ENCODE data around the gene DENND1B.
A peak's percentile ranks its signal among the peaks of the same experiment; 100 is the strongest.
"Not testable (repeated sequence)": the region's sequence is repeated elsewhere in the genome, so short reads cannot be mapped to it uniquely, and the experiment has no call there.

Gene DENND1B

GRCh38 chr1:197783510-197783948 is 8.2 kb upstream of the DENND1B start:
- no peak for DNase-seq

DNA sequence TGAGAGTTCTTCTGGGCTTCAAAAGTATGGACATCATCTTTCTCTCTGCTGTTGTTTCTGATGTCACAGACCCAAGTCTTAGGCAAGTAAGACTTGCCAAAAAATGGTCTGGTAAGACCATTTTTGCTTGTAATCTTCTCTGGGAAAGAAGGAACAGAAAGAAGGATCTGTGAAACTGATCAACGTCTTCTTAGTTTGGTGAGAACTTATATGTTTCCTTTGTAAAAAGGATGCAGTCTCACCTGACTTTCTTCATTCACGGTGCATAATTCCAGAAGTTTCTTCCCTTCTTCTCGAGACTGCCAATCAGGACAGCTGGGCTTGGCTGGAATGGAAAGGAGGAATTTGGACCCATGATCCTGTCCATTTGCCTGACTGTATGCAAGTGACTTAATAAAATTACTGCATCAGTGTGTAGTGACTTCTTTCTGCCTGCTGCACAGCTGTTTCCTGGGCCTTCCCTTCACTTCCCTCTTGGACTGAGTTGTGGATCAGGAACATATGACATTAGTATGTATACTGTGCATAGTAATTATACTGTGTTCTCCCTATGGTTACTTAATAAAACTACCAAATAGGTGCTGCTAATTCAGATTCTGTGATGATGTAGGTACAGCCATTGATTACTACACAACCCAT is 7.6 kb upstream of the DENND1B start:
- no peak for DNase-seq

DNA sequence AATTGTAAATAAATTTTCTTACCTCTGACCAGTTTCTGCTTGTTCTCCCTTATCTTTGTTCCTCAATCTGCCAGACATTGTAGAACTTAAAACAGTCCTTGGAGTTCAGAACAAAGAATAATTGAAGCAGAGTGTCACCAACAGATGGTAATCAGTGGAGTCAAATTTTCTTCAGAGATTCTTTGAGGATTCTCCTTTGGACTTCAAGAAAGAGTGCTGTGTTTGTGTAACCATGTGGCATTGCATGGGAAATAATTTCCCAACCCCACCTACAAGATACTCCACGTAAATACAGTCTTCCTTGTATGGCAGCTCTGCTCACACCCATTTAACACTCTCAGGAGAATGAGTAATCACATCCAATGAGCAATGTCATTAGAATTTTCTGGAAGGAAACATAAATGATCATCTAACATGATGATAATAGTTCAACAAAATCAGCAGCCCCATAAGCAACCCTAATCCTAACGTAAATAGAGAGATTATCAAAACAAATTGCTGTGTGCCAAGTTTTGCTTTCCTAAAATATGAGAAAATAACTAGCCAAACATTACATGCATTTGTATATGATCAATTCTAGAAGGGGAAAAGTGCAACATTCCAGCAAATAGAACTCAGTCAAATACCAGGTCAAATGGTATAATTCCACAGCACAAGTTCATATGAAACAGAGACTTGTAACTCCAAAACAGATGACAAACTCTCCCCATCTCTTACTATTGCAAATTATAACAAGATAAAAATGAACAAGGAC is 6.9 kb upstream of the DENND1B start:
- no peak for DNase-seq

DNA sequence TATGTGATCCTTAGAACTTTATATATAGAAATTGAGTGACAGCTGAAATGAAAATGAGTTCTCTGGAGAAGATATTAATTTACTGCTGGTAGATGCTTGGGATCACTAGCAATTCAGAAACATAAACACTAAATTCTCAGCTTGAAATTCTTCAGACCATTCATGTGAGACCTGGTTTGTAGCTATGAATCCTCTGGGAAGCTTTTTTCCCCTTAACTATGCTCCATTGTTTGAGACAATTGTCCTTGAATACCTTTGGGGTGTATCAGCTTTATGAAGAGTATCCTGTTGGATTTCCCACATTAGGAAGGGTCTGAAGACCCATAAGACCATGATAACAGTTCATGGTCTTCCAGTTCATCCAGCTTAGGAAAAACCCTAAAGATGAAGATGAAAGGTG is 4.6 kb upstream of the DENND1B start:
- no peak for DNase-seq

GRCh38 chr1:197778366-197778945 is 3.2 kb upstream of the DENND1B start:
- DNase-seq: no peak

DNA sequence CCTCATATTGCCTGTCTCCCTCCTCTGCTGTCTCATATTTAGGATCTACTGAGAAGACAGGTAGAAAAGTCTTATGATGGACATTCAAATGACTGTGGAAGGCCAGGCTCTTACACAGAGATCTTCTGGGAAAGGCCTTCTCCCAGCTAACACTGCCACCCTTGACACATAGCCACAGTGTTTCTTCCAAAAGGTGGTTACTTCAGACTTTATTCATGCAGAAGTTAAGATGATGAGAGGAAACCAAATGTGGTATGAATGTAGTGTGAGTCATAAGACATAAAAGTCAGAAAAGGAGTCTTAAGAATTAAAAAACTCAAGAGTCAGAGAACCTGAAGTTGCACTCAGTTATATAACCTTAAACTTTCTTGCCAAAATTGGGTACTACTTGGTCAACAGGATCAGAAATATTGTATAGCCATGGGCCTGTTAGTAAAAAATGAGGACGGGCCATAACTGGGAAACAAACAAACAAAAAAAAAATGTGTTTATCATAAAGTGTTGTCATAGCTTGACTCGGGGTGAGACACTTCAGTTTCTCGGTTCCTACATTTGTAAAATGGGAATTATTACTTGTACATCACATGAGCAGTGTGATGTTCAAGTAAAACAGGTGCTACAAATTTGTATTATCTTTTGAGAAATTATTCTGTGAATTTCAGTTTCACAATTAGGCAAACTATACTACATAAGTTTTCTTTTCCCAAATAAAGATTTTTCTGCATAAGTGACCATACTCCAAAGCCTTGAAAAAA is 1.2 kb upstream of the DENND1B start:
- DNase-seq: peak; percentile 39

DNA sequence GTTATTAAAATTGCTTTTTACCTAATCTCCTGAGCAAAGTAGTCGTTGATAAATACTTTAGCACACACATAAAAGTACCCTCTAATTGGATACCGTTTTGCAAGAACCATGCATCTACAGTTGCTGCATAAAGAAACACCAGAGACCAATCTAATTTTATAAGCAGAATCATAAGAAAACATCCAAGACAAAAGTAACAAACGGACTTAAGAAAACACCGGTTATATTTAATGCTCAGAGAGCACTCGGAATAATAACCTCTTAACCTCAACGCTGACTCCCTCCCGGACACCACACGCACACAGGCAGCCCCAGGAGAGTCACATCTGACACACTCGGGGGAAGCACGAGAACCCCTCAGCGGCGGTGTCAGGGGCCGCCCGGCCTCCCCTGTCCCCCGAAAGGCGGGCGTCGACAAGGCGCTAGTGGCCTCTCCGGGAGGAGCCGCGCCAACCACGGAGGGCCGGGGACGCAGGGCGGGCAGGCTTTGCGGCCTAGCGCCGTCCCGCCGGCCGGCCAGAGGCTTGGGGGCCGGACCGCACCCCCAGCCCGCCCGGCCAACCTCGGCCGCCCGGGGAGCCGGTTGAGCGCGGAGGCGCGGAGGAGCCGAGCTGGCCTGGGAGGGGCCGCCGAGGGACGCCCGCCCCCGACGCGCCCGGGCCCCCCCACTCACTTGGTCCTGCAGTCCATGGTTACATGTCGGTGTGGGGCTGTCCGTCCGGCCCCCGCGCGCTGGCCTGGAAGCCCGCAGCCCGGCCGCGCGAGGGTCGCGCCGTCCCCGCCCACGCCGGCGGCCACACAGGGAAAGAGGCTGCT is 606 bp downstream of the DENND1B start:
- DNase-seq: peak; percentile 66

DNA sequence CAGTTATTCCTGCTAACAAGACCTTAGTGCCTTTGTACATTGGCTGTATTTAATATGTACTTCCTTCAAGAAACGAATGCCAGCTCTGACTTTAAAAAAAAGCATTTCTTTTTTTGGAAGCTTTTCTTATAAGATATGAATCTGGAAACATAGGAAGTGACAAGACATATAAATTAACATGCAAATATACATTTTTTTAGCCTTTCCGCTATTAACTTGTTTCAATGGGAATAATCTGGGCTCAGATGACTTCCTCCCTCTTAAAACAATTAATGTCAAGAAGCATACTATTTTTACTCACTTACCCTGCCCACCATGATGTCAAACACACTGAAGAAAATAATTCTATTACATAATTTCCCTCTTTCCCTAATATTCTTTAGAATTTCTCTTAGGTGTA is 1.4 kb downstream of the DENND1B start:
- no peak for DNase-seq

DNA sequence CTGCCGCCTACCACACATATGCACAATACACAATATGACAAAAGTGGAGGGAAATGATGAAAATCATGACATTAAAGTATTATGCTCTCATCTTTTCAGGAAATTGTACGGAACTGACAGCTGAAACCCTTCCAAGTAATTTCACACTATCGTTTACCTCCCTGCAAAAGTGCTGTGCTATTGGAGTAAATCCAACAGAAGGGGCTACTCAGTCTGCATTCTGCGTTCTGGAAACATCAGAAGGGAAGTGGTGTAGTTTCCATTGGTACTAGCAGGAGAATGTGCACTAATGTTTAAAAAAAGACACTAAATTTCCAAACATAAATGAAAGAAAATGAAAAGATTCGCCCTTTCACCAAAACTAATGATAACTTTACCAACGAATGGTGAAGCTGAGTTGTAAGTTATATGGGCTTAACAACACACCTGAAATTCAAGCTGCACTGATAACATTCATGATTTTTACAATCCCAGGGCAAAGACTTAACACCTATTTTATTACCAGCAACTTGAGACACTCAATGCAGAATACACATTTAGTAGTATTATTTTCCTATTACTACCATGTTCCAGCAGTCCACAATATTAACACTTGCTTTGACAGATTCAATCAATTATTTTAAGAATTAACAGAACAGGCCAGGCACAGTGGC is 3.2 kb downstream of the DENND1B start:
- DNase-seq: no peak

DNA sequence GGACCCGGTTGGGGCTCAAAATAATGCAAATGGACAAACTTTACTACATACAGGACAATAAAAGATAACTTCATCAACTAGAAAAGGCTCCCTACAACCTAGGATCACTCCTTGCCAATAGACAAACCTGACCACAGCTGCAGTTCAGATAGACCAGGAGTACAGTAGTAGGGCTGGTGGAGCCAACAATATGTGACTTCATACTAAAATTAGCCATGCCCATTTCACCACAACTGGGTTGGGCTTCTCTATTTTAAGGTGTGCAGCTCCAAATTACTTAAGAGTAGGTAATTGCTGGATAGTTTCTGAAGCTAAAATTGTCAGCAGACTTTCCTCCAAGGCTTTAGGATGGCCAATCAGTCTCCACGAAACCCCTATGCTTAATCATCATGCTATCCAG is 3.9 kb downstream of the DENND1B start:
- no peak for DNase-seq

DNA sequence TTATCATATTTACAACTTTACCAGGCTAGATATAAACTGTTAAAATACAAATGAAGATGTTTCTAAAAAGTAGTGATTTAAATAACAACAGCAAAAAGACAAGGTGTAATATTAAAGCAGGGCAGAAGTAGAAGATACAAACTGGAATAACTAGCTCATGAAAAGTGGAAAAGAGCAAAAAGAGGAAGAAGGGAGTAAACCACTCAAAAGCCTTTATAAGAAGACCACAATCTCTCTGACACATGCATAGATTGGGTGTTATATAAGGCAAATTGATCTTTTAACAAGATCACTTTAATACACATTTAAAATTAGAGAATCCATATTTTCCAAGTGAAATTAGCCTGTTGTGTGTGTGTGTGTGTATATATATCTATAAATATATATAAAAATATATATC is 5.0 kb downstream of the DENND1B start:
- DNase-seq: no peak

DNA sequence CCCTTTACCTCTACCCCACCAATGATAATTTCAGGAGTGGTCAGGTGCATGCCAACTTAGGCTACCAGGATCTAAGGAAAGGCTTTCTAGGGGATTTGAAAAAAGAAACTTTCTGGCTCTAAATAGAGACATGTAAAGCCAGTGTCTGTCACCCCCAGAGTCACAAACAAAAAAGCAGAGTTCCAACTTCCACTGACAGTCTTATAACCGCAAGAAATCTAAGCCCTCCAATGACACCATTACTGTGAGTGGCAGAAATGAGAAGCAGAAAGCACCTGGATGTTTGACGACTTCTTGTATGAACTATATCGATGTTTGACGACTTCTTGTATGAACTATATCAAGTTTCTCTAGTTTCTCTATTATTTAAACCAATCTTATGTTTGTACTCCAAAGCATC is 6.0 kb downstream of the DENND1B start:
- no peak for DNase-seq

- no peak for DNase-seq
These were observed 7.1 kb downstream of the DENND1B start for GRCh38 chr1:197768014-197768805.

DNA sequence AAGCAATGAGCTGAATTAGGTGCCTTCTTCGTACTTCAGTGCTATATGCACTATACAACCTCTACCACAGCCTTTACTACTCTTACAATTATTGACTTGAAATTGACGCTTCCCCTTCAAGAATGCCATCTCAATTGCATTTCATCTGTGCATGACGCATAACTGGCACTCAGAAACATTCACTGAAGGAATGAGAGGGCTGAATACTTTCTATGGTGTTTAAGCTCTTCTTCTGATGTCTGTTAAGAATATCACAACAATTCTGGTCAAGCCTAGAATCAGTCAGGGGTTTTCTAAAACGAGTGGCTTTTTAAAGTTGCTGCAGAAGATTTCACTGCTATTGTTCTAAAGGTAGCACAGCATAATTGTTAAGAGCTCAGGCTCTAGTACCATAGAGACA is 11.5 kb downstream of the DENND1B start:
- no peak for DNase-seq

- DNase-seq: no peak
These were observed 12.0 kb downstream of the DENND1B start for GRCh38 chr1:197763307-197763706.

- no peak for DNase-seq
These were observed 13.6 kb downstream of the DENND1B start for GRCh38 chr1:197761654-197762053.

DNA sequence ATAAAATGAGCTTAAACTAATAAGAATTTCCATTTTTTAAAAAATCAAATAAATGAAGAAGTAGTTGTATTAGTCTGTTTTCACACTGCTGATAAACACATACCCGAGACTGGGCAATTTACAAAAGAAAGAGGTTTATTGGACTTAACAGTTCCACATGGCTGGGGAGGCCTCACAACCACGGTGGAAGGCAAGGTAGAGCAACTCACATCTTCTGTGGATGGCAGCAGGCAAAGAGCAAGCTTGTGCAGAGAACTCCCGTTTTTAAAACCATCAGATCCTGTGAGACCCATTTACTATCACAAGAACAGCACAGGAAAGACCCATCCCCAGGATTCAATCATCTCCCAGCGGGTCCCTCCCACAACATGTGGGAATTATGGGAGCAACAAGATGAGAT is 19.7 kb downstream of the DENND1B start:
- DNase-seq: not testable (repeated sequence)

DNA sequence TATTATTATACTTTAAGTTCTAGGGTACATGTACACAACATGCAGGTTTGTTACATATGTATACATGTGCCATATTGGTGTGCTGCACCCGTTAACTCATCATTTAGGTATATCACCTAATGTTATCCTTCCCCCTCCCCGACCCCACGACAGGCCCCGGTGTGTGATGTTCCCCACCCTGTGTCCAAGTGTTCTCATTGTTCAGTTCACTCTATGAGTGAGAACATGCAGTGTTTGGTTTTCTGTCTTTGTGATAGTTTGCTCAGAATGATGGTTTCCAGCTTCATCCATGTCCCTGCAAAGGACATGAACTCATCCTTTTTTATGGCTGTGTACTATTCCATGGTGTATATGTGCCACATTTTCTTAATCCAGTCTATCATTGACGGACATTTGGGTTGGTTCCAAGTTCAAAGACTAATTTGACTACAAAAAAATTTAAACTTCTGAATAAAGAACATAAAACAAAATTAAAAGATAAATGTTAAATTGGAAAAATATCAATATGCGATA is 22.6 kb downstream of the DENND1B start:
- DNase-seq: not testable (repeated sequence)

DNA sequence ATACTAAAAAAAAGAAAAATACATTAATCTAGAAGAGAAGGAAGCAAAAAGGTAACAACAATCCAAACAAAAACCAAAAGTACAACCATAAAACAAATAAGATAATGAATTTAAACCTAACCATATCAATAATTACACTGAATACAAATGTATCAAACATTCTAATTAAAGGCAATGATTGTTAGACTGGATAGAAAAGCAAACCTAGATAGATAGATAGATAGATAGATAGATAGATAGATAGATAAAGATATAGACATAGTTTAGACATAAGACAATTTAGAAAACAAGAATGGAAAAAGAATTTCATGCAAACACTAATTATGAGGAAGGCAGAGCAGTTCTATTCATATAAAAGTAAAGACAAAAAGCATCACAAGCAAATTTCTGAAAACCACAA is 24.9 kb downstream of the DENND1B start:
- DNase-seq: no peak

DNA sequence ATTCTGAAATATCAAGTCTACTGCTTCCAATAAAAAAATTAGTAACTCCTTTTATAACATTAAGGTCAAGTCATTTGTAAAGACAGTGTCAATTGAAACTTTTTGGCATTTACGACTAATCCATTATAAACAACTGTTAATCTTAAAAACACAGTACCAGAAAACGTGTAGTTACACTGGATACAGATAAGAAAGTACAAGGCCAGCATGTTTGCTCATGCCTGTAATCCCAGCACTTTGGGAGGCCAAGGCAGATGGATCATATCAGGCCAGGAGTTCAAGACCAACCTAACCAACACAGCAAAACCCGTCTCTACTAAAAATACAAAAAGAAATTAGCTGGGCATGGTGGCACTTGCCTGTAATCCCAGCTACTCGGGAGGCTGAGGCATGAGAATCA is 29.4 kb downstream of the DENND1B start:
- no peak for DNase-seq

- DNase-seq: no peak
These were observed 30.3 kb downstream of the DENND1B start for GRCh38 chr1:197744979-197745378.

Data from CD4-positive, alpha-beta T cell treated with Interleukin-17A for 4 hours (primary cell).